Thyroid gland (tissue), 4 donors: Measurements from ENCODE around the gene LAMC1.

Experiments
- CTCF ChIP-seq, 6 experiments: fragments of 200-600 bp in 3 of 6; fragments of 450-650 bp in 3 of 6; sonication (generic) in 3 of 6; IDR thresholded peaks; one replicate each; pipeline ENCODE4 v1.5.1; 2016 to 2019; ENCODE audit warnings: antibody characterized with exemption in 6 of 6, mild to moderate bottlenecking in 2 of 6, inconsistent platforms in 1 of 6, moderate library complexity in 1 of 6
- POLR2A ChIP-seq, 2 donors: fragments of 450-650 bp; IDR thresholded peaks; one replicate each; pipeline ENCODE4 v1.6.1; 2017; ENCODE audit warnings: antibody characterized with exemption in 2 of 2, mild to moderate bottlenecking in 2 of 2, moderate library complexity in 1 of 2

GRCh38 chr1:183179033-183179432 is 155.8 kb downstream of the LAMC1 start:
- no peak for TF ChIP-seq CTCF (IDR thresholded peaks at IDR 0.05)
- no peak for TF ChIP-seq POLR2A (IDR thresholded peaks at IDR 0.05)
